Fibroblast of skin of left quadriceps (primary cell): Measurements from ENCODE around the gene STK26.
"Not testable (repeated sequence)": the region's sequence is repeated elsewhere in the genome, so short reads cannot be mapped to it uniquely, and the experiment has no call there.

Source experiments
- DNase-seq, 2 experiments: peaks; one replicate each; pipeline ENCODE4 v3.0.0-alpha.2; 2013; ENCODE audit warnings: low read depth in 2 of 2

The STK26 gene

GRCh38 chrX:132037479-132037993 is 14.4 kb downstream of the STK26 start:
- no peak for DNase-seq

GRCh38 chrX:132040066-132040465 is 17.0 kb downstream of the STK26 start:
- no peak for DNase-seq

GRCh38 chrX:132041015-132041414 is 17.9 kb downstream of the STK26 start:
- peak in 1 of 2 experiments; percentile 22 for DNase-seq

- no peak for DNase-seq
Observed at GRCh38 chrX:132043977-132044376, 20.9 kb downstream of the STK26 start.

- DNase-seq = no peak
Observed at GRCh38 chrX:132044953-132045352, 21.9 kb downstream of the STK26 start.

- no peak for DNase-seq
Observed at GRCh38 chrX:132045456-132045855, 22.4 kb downstream of the STK26 start.

GRCh38 chrX:132046533-132046932 is 23.4 kb downstream of the STK26 start:
- DNase-seq = no peak

- not testable (repeated sequence) for DNase-seq
Observed at GRCh38 chrX:132051778-132052177, 28.7 kb downstream of the STK26 start.

GRCh38 chrX:132058050-132058449 is 34.9 kb downstream of the STK26 start:
- no peak for DNase-seq

GRCh38 chrX:132058975-132059374 is 35.9 kb downstream of the STK26 start:
- DNase-seq = no peak

GRCh38 chrX:132059973-132060540 is 37.0 kb downstream of the STK26 start:
- no peak for DNase-seq

- DNase-seq = no peak
Observed at GRCh38 chrX:132063334-132063733, 40.2 kb downstream of the STK26 start.

GRCh38 chrX:132063862-132064261 is 40.8 kb downstream of the STK26 start:
- DNase-seq = no peak

GRCh38 chrX:132068405-132068804 is 45.3 kb downstream of the STK26 start:
- no peak for DNase-seq

GRCh38 chrX:132071254-132071653 is 48.2 kb downstream of the STK26 start:
- DNase-seq = no peak

- DNase-seq = no peak
Observed at GRCh38 chrX:132077414-132077813, 54.3 kb downstream of the STK26 start.

GRCh38 chrX:132077912-132078311 is 54.8 kb downstream of the STK26 start:
- no peak for DNase-seq

GRCh38 chrX:132085786-132086185 is 62.7 kb downstream of the STK26 start:
- no peak for DNase-seq

- peak; percentile 49 for DNase-seq
Observed at GRCh38 chrX:132086672-132087071, 63.6 kb downstream of the STK26 start.

- DNase-seq = no peak
Observed at GRCh38 chrX:132088864-132089263, 65.8 kb downstream of the STK26 start.

GRCh38 chrX:132090403-132091159 is 67.5 kb downstream of the STK26 start:
- DNase-seq = no peak

GRCh38 chrX:132092439-132093065 is 69.5 kb downstream of the STK26 start:
- DNase-seq = peak; percentile 27 to 36
